ENCODE measurements around the gene CDK4.

The CDK4 gene

DNA sequence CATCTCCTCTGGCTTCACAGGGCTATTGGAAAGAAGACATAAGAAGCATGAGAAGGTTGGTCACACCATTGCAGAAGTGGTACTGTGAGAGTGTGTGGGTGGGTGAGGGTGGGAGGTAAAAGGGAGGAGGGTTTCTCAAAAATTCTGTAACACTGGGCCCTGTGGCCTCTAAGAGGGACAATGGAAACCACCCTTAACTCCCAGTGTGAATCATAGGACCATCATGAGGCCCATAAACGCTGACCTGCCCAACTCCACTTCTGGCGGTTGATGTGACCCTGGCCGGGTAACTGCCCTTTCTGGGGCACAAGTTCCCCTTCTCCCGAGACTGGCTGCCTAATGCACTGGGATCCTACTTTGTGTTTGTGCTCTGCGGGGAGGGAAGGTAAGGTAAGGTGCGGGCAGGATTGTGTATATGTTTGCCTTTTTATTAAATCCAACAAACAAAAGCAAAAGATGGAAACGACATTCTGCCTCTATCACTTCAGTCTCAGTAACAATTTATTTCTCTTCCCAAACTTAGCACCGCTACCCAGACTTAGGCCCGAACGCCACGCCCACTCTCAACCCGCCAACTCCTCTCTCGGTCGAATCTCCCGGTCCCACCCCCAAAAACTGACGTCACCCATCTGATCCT lies 19.2 kb upstream of the CDK4 start:
- peak in 3 of 4 experiments; percentile 40 to 80 (median 79) for DNase-seq

GRCh38 chr12:57770734-57771133 lies 18.6 kb upstream of the CDK4 start:
- no peak for DNase-seq

DNA sequence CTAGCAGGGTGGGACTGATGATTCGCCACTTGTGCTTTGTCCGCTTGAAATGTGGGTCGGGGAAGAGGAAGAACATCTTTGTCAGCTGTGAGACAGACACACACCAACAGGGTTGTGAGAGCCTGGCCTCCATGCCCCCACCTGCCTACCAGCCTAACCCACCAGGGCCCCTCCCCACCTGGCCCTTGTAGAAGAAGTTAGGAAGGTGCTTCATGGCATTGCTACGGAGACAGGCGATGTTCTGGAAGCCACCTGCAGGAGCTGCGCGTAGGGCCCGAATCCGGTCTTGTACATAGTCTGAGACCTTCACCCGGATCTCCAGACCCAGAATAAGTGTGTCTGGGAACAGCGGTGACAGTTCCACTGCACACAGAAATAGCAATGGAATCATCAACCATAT lies 17.5 kb upstream of the CDK4 start:
- DNase-seq: no peak

GRCh38 chr12:57767876-57768275 lies 15.8 kb upstream of the CDK4 start:
- no peak for DNase-seq

GRCh38 chr12:57767305-57767698 lies 15.2 kb upstream of the CDK4 start:
- DNase-seq: no peak

DNA sequence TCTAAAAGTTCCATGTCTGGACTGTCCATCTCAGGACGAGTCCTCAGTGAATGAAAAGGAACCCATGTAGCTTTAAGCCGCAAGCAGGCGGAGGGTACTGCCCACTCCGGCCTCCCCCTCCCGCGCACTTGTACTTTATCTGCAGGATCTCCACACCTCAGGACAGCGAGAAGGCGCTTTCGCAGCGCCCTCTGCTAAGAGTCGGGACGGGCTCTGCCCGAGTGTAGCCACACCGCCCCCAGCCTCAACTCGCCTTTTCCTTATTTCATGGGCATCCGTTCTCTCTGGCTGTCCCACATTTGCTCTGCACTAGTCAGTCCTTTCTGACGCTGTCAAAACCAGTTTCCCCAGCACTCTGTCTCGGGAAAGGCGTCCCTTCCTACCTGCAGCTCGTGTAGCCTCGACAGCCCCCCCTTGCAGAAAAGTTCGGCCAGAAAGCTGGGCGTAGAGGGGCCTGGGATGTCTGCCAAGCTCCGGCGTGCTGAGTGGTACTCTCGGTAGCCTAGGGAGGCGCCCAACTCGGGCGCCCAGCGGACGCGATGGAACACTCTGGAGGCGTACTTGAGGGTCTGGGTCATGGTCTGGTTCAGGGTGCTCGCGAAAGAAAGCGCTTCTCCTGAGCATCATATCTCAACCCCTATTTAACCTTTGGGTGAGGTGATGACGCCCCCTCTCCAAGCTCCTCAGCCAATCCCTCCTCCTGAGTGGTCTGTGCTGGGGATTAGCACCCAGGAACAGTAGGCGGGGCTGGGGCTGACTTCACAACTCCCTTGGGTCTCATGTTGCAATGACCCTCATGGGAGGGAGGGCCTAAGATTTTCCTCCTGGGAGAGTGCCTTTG lies 14.6 kb upstream of the CDK4 start, which contains the start of gene CYP27B1:
TSS of gene CYP27B1 (minus strand) at position 615 of the 841 bp plus-strand sequence. CDS start at position 578, 37 bp downstream.
- no peak for DNase-seq

GRCh38 chr12:57765698-57766463 lies 13.8 kb upstream of the CDK4 start:
- no peak for DNase-seq

GRCh38 chr12:57765003-57765697 lies 13.0 kb upstream of the CDK4 start:
- peak in 3 of 4 experiments; percentile 28 to 41 (median 30) for DNase-seq

- no peak for DNase-seq
Observed at GRCh38 chr12:57764662-57765002, 12.5 kb upstream of the CDK4 start.

DNA sequence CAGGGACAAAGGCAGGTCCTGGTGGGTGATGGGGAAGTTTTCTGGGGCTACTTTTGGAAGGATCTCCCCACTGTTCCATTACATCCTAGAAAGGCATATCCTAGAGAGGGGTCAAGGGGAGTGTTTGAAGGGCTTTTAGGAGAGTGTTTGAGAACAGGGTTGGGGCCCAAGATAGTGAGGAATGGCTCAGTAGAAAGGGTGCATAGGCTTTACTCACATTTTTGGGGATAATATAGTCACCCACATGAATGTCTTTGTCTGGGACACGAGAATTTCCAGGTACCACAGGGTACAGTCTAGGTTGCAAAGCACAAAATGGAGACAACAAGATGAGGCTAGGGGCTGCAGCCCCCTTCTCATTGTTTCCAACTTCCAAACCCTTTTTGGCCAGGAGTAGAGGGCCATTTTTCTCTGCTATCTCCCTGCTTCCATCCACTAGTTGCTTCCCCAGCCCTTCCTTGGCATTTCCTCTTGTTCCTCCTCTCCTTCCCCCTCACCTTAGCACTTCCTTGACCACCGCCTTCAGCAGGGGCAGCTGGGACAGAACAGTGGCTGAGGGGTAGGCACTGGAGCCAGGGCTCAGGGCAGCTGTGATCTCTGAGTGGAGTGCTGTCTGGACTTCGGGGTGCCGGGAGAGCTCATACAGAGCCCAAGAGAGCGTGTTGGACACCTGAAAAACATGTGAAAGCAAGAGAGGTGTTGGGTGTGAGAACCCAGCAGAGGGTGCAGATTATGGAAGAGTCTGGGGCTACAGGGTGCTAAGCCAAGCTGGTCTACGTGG lies 12.0 kb upstream of the CDK4 start:
- no peak for DNase-seq

- no peak for DNase-seq
Observed at GRCh38 chr12:57762463-57762862, 10.4 kb upstream of the CDK4 start.

- DNase-seq: no peak
Observed at GRCh38 chr12:57761391-57761998, 9.4 kb upstream of the CDK4 start.

DNA sequence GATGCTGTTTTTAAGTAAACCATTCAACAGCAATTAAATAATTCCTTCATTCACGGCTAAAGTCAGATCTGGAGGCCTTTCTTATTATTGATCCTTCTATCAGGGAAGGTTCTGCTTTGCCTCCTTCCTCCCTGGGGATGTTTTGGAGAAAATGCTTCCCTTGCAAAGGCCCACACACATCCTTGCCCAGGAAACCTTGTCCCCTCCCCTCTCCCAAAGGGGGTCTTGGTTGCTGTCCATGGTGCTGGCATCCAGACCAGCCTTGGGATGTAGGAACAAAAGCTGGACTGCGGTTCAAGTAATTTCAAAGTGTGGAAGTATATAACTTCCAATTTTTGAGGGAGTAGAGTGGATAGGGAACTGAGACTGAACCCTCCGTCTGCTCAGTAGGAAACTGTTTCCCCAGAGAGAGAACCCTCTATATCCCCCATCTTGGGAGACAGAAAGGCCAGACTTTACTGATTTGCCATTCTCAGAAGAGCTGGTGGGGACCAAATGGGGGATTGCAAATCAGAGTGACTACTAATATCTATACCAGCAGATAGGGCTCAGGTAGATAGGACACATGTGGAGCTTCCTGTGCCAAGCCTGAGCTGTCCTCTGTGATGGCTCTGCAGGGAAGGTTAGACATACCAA lies 8.4 kb upstream of the CDK4 start:
- DNase-seq: no peak

DNA sequence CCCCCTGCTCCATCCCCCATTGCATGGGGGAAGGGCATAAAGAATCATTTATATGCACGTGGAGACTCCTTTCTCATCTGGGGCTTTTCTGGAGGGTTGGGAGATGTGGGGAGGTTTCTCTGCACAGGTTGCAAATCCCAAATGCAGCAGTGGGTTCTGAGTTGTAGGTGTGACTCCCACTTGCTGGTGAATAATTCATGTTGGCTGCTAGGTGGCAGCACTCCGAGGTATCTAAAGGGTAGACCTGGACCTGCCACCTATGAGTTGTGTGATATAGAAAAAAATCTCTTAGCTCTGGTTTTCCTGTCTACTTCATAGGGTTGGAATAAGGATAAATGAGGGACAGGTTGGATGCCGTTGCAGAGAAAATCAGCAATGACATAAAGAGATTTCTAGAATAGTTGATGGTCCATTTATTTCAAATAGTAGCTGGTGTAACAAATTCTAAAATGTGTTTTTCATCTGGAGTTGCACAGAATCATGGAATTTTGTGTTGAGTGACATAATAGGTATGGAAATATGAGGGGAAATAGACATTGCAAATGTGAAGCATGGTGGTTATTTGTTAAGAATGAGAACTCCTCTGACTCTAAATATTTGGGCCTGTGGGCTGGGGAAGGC lies 7.4 kb upstream of the CDK4 start:
- DNase-seq: no peak

GRCh38 chr12:57758552-57759359 lies 6.6 kb upstream of the CDK4 start:
- no peak for DNase-seq

GRCh38 chr12:57757771-57758170 lies 5.7 kb upstream of the CDK4 start:
- DNase-seq: no peak

DNA sequence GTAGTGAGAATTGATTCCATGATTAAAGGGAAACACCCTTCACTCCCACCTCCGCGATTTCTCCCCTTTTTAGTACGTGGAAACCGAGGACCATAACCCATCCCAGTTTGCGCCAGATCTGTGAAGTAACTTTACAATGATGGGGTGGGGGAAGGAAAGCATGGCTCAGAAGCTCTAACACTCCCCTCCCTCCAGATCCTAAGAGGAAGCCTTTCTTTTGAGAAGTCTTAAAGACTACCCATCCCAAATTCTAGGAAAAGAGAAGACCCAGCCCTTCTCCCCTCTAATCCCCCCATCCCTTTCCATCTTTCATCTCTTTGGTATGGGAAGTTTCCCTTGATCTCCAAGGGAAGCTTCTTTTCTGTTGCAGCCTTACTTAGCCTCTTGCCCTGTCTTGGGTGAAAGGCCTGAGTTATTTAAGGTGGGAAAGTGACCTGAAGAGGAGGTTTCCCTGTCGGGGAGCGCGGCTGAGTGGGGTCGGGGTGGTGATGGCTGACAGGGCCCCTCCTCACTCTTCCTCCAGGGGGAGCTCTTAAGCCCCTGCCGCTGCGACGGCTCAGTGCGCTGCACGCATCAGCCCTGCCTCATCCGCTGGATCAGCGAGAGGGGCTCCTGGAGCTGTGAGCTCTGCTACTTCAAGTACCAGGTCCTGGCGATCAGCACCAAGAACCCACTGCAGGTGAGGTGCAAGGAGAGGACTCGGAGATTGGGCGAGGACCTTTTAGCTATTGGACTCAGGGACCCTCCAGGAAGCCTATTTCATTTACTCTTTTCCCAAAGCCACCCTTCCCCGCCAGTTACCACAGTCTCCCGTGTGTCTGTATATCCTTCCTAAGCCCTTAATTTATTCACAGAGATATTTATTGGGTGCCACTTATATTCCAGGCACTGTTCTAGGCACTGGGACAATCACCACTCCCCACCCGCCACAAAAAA lies 4.6 kb upstream of the CDK4 start:
- peak; percentile 35 to 43 (median 40) for DNase-seq

Measured in activated CD4-positive, CD25-positive, alpha-beta regulatory T cell (primary cell).